GM18502 (cell line): ENCODE measurements around the gene TCERG1L.
"Not testable (repeated sequence)": the region's sequence is repeated elsewhere in the genome, so short reads cannot be mapped to it uniquely, and the experiment has no call there.

Experiments
- ATAC-seq: cut with Tn5 transposase; IDR thresholded peaks from one replicate; pipeline ENCODE4 v1.9.1; 2021; ENCODE audit warnings: mild to moderate bottlenecking; ENCODE audit not compliant: unreplicated experiment, poor library complexity

Gene TCERG1L

GRCh38 chr10:131136336-131136735 lies 175.2 kb downstream of the TCERG1L start:
- ATAC-seq = not testable (repeated sequence)

DNA sequence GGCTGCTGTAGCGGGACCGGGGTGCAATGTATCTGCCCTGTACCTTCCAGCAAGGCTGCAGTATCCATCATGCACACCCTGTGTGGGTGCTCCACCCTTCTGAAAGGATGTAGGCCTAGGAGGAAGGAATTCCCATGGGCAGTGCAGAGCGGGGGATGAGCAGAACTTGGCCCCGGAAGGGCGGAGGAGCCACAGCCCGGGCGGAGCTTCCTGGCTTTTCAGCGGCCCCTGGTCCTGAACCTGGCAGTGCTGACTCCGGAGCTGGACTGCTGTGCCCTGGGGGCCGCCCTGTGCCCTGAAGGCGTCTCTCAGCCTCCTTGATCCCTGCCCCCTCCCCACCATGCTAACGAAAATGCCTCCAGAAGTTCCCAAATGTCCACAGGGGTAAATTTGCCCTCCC lies 175.8 kb downstream of the TCERG1L start:
- ATAC-seq = no peak

DNA sequence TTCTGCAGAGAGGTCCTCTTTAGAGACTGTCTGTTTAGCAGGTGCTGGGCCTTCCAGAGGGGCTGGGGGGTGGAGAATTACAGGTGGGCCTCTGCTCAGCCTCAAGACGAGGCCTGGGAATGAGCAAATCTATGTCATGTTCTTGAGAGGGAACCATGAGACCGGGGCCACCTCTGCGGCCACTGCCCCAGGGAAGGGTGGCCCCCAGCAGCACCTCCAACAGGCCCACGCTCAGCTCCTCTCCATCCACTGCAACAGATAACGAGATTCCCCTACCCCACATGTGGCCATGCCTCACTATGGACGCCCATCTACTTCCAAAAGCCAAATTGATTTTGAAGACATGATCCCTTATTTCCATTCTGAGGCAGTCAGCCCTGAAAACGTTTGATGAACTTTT lies 176.9 kb downstream of the TCERG1L start:
- ATAC-seq = no peak

- no peak for ATAC-seq
Measured at GRCh38 chr10:131134001-131134576, 177.4 kb downstream of the TCERG1L start.

DNA sequence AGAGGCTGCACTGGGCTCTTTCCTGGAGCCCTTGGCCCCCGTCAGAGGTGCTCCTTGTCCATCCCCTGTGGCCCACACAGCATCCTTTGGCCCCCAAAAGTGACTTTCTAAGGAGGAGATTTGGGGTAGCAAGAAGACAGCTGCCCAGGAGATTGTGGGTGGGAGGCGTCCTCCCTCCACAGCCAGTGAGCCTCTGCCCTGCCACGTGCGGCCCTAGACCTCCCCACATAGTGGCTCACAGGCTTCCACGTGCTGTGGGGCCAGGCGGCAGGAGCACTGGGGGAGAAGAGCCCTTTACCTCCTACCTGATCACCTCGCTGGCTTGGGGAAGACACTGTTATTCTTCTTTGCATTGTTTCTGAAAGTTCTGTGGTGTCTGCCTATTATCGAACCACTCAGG lies 178.8 kb downstream of the TCERG1L start:
- no peak for ATAC-seq

GRCh38 chr10:131131726-131132591 lies 179.6 kb downstream of the TCERG1L start:
- ATAC-seq = no peak

GRCh38 chr10:131130025-131130424 lies 181.5 kb downstream of the TCERG1L start:
- no peak for ATAC-seq

DNA sequence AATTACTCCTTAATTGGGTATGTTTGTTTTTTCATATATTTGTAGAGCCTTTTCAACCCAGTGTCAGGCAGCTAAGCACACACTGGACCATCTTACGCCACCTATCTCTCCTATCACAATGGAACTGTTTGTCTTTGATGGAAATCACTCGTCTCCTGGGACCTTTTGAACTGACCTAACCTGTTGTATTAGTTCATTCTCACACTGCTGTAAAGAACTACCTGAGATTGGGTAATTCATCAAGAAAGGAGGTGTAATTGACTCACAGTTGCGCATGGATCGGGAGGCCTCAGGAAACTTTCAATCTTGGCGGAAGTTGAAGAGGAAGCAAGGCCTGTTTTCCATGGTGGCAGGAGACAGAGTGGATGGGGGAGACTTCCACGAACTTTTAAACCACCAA lies 182.0 kb downstream of the TCERG1L start:
- no peak for ATAC-seq

GRCh38 chr10:131128731-131129130 lies 182.8 kb downstream of the TCERG1L start:
- no peak for ATAC-seq

- ATAC-seq = no peak
Measured at GRCh38 chr10:131127610-131128009, 183.9 kb downstream of the TCERG1L start.

DNA sequence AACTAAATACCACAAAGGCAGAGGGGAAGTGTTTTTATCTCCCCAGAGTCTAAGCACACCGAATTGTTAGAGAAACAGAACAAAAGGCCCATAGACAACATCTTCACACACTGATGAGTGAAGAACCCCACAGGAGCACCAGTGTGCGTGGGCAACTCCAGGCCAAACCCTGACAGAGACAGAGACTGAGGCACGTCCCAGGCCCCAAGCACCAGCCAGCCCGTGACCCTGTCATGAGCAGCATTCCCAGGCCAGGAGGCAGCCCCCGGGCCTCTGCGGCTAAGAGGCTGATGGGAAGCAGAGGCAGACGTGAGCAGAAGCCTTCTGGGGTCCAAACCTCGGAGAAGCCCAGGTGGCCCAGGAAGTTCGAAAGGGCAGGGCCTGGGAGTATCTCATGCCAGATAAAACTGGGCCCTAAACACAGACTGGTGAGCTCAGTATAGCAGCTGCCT lies 184.4 kb downstream of the TCERG1L start:
- no peak for ATAC-seq

GRCh38 chr10:131126321-131127137 lies 185.0 kb downstream of the TCERG1L start:
- no peak for ATAC-seq

DNA sequence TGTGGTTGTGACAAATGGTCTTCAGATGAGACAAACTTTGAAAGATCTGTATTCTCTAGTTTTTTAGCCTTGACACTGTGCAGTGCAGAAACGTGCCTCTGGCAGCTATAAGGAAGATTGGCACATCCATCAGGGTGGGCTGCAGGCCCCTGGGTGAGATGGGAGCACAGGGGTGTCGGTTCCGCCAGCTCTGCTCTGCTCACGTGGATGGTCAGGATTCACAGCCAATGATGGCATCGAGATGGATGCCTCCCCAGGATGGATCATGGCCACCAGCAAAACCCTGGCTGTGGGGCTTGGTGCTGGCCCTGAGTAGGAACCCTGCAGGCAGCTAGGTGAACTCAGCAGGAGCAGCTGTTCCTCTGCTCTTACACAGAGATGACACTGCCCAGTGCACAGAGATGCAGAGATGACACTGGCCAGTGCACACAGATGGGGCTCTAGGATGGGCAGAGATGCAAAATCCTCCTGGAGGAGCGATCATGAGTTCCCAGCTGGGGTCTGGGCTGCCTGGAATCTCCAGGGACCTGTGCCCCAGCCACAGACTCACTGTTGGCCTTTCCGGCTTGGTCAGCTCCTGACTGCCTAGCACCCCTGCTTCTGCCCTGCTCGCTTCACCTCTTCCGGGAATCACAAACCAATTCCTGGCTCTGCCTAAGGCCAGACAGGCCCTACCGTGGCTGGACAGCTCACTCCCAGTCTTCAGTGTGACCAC lies 185.9 kb downstream of the TCERG1L start:
- ATAC-seq = no peak

DNA sequence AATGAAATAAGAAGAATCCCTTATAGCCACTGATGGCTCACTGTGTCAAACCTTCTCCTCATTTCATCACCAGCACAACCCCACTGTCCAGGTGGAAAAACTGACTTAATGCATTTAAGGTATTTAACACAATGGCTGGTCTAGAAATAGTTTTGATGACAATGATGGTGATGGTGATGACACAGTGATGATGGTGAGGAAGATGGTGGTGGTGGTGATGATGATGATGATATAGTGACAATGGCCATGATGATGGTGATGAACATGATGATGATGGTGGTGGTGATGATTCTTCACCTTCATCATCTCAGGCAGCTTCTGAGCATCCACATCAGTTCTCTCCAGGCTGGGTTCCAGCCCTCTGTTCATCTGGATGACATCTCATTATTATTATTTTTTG lies 186.6 kb downstream of the TCERG1L start:
- ATAC-seq = no peak

GRCh38 chr10:131123496-131123895 lies 188.0 kb downstream of the TCERG1L start:
- ATAC-seq = no peak

DNA sequence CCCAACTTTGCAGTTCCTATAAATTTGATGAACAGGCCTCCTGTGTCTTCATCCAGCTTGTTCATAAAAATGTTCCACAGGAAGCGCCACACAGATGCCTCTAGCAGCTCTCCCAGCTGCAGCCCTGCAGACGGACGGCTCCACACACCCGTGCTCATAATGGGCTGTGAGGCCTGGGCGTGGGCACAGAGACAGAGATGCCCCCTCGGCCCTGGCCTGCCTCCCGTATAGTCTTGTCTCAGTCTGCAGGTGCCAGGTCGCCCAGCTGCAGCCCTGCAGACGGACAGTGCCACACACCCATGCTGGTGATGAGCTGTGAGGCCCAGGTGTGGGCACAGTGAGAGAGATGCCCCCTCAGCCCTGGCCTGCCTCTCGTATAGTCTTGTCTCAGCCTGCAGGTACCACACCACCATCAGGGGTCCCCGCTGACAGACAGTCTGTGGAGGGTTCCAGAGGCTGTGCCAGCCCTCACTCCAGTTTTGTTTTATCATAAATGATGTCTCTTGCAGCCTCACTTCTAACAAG lies 189.9 kb downstream of the TCERG1L start:
- no peak for ATAC-seq

DNA sequence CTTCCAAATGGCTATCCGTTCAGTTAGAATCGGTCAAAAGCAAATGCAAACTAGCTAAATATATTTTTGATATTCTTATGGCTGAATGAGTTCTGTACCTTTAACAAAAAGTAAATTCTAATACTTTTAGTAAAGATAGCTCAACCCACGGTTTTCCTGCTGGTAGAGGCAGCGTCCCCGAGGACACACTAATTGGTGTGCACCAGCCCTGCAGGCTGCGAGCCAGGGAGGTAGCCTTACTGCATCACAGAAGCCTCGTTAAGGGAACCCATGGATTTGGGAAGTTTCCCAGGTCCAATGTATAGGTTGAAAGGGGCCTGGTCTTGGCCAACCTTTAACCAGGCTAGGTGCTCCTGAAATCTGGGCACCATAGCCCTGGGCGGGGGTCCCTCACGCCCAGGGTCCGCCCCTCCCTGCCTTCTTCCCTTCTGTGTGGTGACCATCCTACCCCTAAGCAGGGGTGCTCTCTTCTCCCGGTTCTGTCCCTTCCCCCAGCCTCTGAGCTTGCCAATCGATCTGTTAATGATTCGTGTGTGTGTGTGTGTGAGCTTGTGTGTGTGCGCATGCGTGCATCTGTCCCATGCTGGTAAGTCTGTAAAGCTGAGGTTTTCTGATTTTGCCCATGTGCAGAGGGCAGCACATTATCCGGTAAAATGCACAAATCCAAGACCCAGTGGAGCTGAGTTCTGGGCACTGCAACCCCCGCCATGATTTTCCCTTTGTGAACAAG lies 191.7 kb downstream of the TCERG1L start:
- no peak for ATAC-seq

GRCh38 chr10:131117416-131118212 lies 193.9 kb downstream of the TCERG1L start:
- no peak for ATAC-seq

GRCh38 chr10:131116991-131117375 lies 194.5 kb downstream of the TCERG1L start:
- no peak for ATAC-seq
